ENCODE data around the gene RNF149.
"Not testable (repeated sequence)": the region's sequence is repeated elsewhere in the genome, so short reads cannot be mapped to it uniquely, and the experiment has no call there.

Gene RNF149

GRCh38 chr2:101308432-101309210, at the start of gene RNF149:
TSS of gene RNF149 (minus strand) at chr2:101308701. CDS start at chr2:101308588, 113 bp downstream.
- DNase-seq (ENCODE audit: low spot score), result peak; percentile 100

- peak; percentile 36 for DNase-seq (ENCODE audit: low spot score)
These were observed 48.9 kb upstream of the RNF149 start for GRCh38 chr2:101357376-101357775.

GRCh38 chr2:101356521-101356920, 48.0 kb upstream of the RNF149 start:
- peak; percentile 39 for DNase-seq (ENCODE audit: low spot score)

GRCh38 chr2:101356055-101356454, 47.6 kb upstream of the RNF149 start:
- no peak for DNase-seq (ENCODE audit: low spot score)

GRCh38 chr2:101355401-101356054, 47.0 kb upstream of the RNF149 start:
- DNase-seq (ENCODE audit: low spot score), result no peak

- no peak for DNase-seq (ENCODE audit: low spot score)
These were observed 46.2 kb upstream of the RNF149 start for GRCh38 chr2:101354420-101355311.

GRCh38 chr2:101352631-101353030, 44.1 kb upstream of the RNF149 start:
- DNase-seq (ENCODE audit: low spot score), result not testable (repeated sequence)

- DNase-seq (ENCODE audit: low spot score), result no peak
These were observed 42.7 kb upstream of the RNF149 start for GRCh38 chr2:101351207-101351606.

- DNase-seq (ENCODE audit: low spot score), result peak; percentile 54
These were observed 41.6 kb upstream of the RNF149 start for GRCh38 chr2:101349893-101350662.

GRCh38 chr2:101348883-101349282, 40.4 kb upstream of the RNF149 start:
- no peak for DNase-seq (ENCODE audit: low spot score)

GRCh38 chr2:101346909-101347308, 38.4 kb upstream of the RNF149 start:
- no peak for DNase-seq (ENCODE audit: low spot score)

- no peak for DNase-seq (ENCODE audit: low spot score)
These were observed 35.6 kb upstream of the RNF149 start for GRCh38 chr2:101344137-101344536.

GRCh38 chr2:101342625-101343008, 34.1 kb upstream of the RNF149 start:
- no peak for DNase-seq (ENCODE audit: low spot score)

- peak; percentile 90 for DNase-seq (ENCODE audit: low spot score)
These were observed 33.6 kb upstream of the RNF149 start for GRCh38 chr2:101341901-101342624.

GRCh38 chr2:101341421-101341820, 32.9 kb upstream of the RNF149 start:
- DNase-seq (ENCODE audit: low spot score), result no peak

GRCh38 chr2:101340141-101340551, 31.6 kb upstream of the RNF149 start:
- DNase-seq (ENCODE audit: low spot score), result no peak

- DNase-seq (ENCODE audit: low spot score), result no peak
These were observed 30.9 kb upstream of the RNF149 start for GRCh38 chr2:101339266-101339880.

- peak; percentile 67 for DNase-seq (ENCODE audit: low spot score)
These were observed 29.4 kb upstream of the RNF149 start for GRCh38 chr2:101337877-101338276.

GRCh38 chr2:101332885-101333766, 24.6 kb upstream of the RNF149 start:
- no peak for DNase-seq (ENCODE audit: low spot score)

GRCh38 chr2:101331202-101331601, 22.7 kb upstream of the RNF149 start:
- DNase-seq (ENCODE audit: low spot score), result no peak
